Ovary (tissue), 10 donors: ENCODE results near the gene MRPL33. TPM values are rescaled to one million over a fixed set of nuclear protein-coding genes. Genes with fewer than 3 reads are reported as not detected.

ENCODE experiments used
- DNase-seq, 5 donors: peaks; one replicate each; pipeline ENCODE4 v3.0.0-alpha.2; 2019 to 2020
- H3K27ac ChIP-seq, 2 donors: fragments of 200-600 bp; one replicate each; pipeline versions ENCODE4 v1.5.1 to v1.8.0; 2019 to 2022
- H3K27me3 ChIP-seq: fragments of 200-600 bp; one replicate; pipeline ENCODE4 v1.8.0; 2022
- H3K36me3 ChIP-seq: fragments of 200-600 bp; sonication (generic); one replicate; pipeline ENCODE4 v1.5.1; 2019
- H3K4me1 ChIP-seq: one replicate; pipeline ENCODE4 v1.8.1; 2013; ENCODE audit warnings: mild to moderate bottlenecking, moderate library complexity; ENCODE audit not compliant: insufficient read depth
- H3K4me3 ChIP-seq: fragments of 200-600 bp; sonication (generic); one replicate; pipeline ENCODE4 v1.5.1; 2017
- H3K9me3 ChIP-seq, 2 donors: fragments of 200-600 bp in 1 of 2; sonication (generic) in 1 of 2; one replicate each; pipeline versions ENCODE4 v1.5.1 to v1.8.1; 2013 to 2019; ENCODE audit warnings: mild to moderate bottlenecking in 1 of 2, moderate library complexity in 1 of 2
- CTCF ChIP-seq, 3 donors: fragments of 450-650 bp in 2 of 3; fragments of 200-600 bp in 1 of 3; IDR thresholded peaks; one replicate each; pipeline versions ENCODE4 v1.5.1 to v1.8.0; 2016 to 2022; ENCODE audit warnings: antibody characterized with exemption in 3 of 3, mild to moderate bottlenecking in 1 of 3
- EP300 ChIP-seq: sonication (generic); formaldehyde crosslinking; IDR thresholded peaks from one replicate; pipeline ENCODE4 v1.6.1; 2017; ENCODE audit warnings: antibody characterized with exemption
- POLR2A ChIP-seq: fragments of 450-650 bp; IDR thresholded peaks from one replicate; pipeline ENCODE4 v1.6.1; 2017; ENCODE audit warnings: antibody characterized with exemption, mild to moderate bottlenecking, moderate library complexity
- WGBS, 3 donors: extraction: QIAGEN DNeasy Blood & Tissue Kit in 1 of 3; methylation state at CpG; one replicate each; pipeline versions ENCODE4 v1.1.5 to v1.1.7; 2013 to 2017; 5-methylcytosine and 5-hydroxymethylcytosine counted together
- intact Hi-C, 4 donors: fragments of 100-400 bp; cut with DNase I; formaldehyde crosslinking; loops; one replicate each; pipeline versions ENCODE4 v1.11.0 to v1.15.1; 2022 to 2023
- long read RNA-seq, 3 donors: library from polyadenylated mRNA in 2 of 3; unstranded in 2 of 3; transcript quantifications; one replicate each; pipeline ENCODE4 v2.0.0 and lab custom pipeline, GENCODE V29; 2021 to 2026
- polyA plus RNA-seq, 2 donors: library from polyadenylated mRNA; stranded (reverse); fragments of 200-250 nt in 1 of 2; fragments of 350-450 nt in 1 of 2; fragmentation: Illumina TruSeq in 1 of 2; extraction: RNeasy Lipid Tissue Mini Kit (QIAGEN cat#74804) in 1 of 2; gene quantifications; one replicate each; pipeline ENCODE4 v1.2.3, GENCODE V29; 2013 to 2014
- total RNA-seq, 7 donors: library from RNA; depleted of rRNA in 2 of 7; stranded (reverse); fragments of >200 nt in 2 of 7; fragmentation: NEBNext Ultra II Directional in 3 of 7; extraction: Animal tissue kit (Norgen Biotek cat#: 25700) in 3 of 7; gene quantifications; one replicate each; pipeline versions ENCODE4 v1.1.0 to v1.2.4, GENCODE V29; 2016 to 2023
- donor health status: DM: no; HTN: no; CAD: no; lungs with moderate emphysema.
- donor health status: DM: no; HTN: no; CAD: no.
- donor health status: Bipolar disorder and iron deficiency.
- donor health status: DM: yes; HTN: yes; CAD: no.
- donor health status: DM: no; HTN: no; CAD: no.
- donor health status: DM: yes; HTN: yes; CAD: no.

Gene MRPL33
- total RNA-seq (100 to 1,000 TPM in 2 of 7 donors, 10 to 100 TPM in 5; 50.5 to 185 (median 62.4) TPM), polyA plus RNA-seq (100 to 1,000 TPM; 141 to 246 TPM)
- long read RNA-seq, donor 1, transcript MRPL33-201 (4 exons, 518 nt) = major isoform, 5 of 15 reads
- long read RNA-seq, donor 1, partial matches to known transcripts = 3 of 15 reads
- long read RNA-seq, donor 1, other reads (novel, unspliced or antisense) = 2 of 15 reads
- long read RNA-seq, donor 2, partial matches to known transcripts = 13 of 98 reads
- long read RNA-seq, donor 2, other reads (novel, unspliced or antisense) = 85 of 98 reads
- long read RNA-seq, donor 3, transcript MRPL33-202 (3 exons, 404 nt) = major isoform, 37 of 75 reads
- long read RNA-seq, donor 3, transcript MRPL33-201 (4 exons, 518 nt) = minor isoform, 19 of 75 reads
- long read RNA-seq, donor 3, partial matches to known transcripts = 5 of 75 reads
- long read RNA-seq, donor 3, other reads (novel, unspliced or antisense) = 12 of 75 reads

DNA sequence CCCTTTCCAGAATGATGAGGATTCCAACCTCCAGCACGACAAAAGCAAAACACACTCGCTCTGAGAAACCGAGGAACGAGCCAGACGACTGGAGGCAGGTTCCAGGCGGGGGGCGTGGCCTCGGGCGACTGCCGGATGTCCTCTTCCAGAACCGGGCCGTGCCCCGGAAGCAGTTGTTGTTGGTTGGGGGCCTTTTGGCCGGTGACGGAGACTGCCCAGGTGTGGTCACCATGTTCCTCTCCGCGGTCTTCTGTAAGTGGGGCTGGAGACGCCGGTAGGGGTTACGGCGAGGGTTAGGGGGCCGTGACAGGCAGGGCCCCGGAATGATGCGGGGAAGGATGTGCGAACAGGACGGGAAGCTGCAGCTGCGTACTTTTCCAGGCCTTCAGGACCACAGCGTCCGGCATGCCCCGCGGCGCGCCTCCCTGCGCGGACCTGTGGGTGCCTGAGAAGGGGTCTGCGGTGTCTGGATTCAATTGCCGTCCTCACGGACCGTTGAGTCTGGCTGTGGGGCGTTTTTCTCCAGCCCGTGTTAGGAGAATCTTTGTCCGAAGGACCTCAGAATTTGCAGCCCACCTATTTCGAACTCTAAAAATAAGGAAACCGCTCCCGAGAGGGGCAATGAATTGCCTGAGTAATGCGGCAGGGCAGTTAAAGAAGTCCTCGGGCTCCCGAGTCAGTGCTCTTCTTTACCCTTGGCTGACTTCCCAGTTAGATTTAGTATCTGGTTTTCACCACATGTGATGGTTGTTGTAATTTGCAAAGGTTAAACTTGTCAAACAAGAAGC, at the start of gene MRPL33:
Gene MRPL33, plus strand, starts transcription at position 172 of the 788 bp plus-strand sequence. Its CDS starts 59 bp downstream, at position 231.
- DNase-seq = peak; percentile 94 to 97 (median 95)
- intact Hi-C loops = loop anchor here in 3 of 4 donors (5.0 to 10.0 kb wide), 4 partner anchors 47 to 623 kb away; partner anchors contain the start of gene FOSL2 (in 2 of the 3)
- 0% methylated on average over 48 of the region's 48 CpGs for WGBS, 3 donors
- no peaks in the 10 kb centered on the region for H3K9me3 ChIP-seq
- H3K4me1 ChIP-seq = peaks cover 7% of the 10 kb centered on the region
- H3K36me3 ChIP-seq = no peaks in the 10 kb centered on the region
- TF ChIP-seq CTCF (IDR thresholded peaks at IDR 0.05) (no peak), EP300 (no peak), POLR2A (peak; percentile 75)
- peak within 1 kb of the TSS; percentile 69 to 70 for H3K27ac ChIP-seq
- H3K4me3 ChIP-seq = peak within 1 kb of the TSS; percentile 85
- H3K27me3 ChIP-seq = no peaks in the 10 kb centered on the region

- H3K36me3 ChIP-seq = no peaks in the 10 kb centered on the region
- no peaks in the 10 kb centered on the region for H3K9me3 ChIP-seq
- DNase-seq = no peak
- H3K27me3 ChIP-seq = peaks cover 2% of the 10 kb centered on the region
- 74 to 88% (median 83%) methylated on average over 2 of the region's 2 CpGs for WGBS, 3 donors
- no peak overlapping the region for H3K27ac ChIP-seq
- H3K4me1 ChIP-seq = peaks cover 10% of the 10 kb centered on the region
- no peak for TF ChIP-seq POLR2A
- TF ChIP-seq EP300 = no peak
- TF ChIP-seq CTCF (IDR thresholded peaks at IDR 0.05) = no peak
- no peak overlapping the region for H3K4me3 ChIP-seq
- intact Hi-C loops = loop anchor here in 3 of 4 donors (5.0 to 10.0 kb wide), 4 partner anchors 53 to 675 kb away; partner anchors contain the start of genes FOSL2 (in 1 of the 3) and MRPL33 (in 1 of the 3)
These were observed 49.5 kb upstream of the MRPL33 start for GRCh38 chr2:27721884-27722485.

- H3K36me3 ChIP-seq = no peaks in the 10 kb centered on the region
- peak overlapping the region; percentile 79 to 80 for H3K27ac ChIP-seq
- DNase-seq = peak; percentile 70 to 81 (median 75)
- peaks cover 10% of the 10 kb centered on the region for H3K4me1 ChIP-seq
- H3K4me3 ChIP-seq = no peak overlapping the region
- no peak for TF ChIP-seq POLR2A
- TF ChIP-seq CTCF (IDR thresholded peaks at IDR 0.05) = peak; percentile 65 to 87 (median 84)
- TF ChIP-seq EP300 = no peak
- intact Hi-C loops = loop anchor here in 3 of 4 donors (5.0 to 10.0 kb wide), 4 partner anchors 51 to 674 kb away; partner anchors contain the start of genes FOSL2 (in 1 of the 3) and MRPL33 (in 1 of the 3)
- H3K27me3 ChIP-seq = peaks cover 2% of the 10 kb centered on the region
- WGBS, 3 donors = 29 to 32% (median 30%) methylated on average over 11 of the region's 11 CpGs
- no peaks in the 10 kb centered on the region for H3K9me3 ChIP-seq
These were observed 48.0 kb upstream of the MRPL33 start for GRCh38 chr2:27723372-27724144.
